Neural progenitor cell (in vitro differentiated cells): Measurements from ENCODE around the gene OR10J1.

Experiments
- CTCF ChIP-seq: fragments of 200-600 bp; sonication (generic); IDR thresholded peaks from 2 replicates; pipeline ENCODE4 v1.5.1; 2017; ENCODE audit warnings: antibody characterized with exemption, mild to moderate bottlenecking
- EZH2 ChIP-seq: fragments of 200-600 bp; sonication (generic); IDR thresholded peaks from 2 replicates; pipeline ENCODE4 v1.6.1; 2017; ENCODE audit warnings: antibody characterized with exemption, mild to moderate bottlenecking, moderate library complexity
- EZH2phosphoT487 ChIP-seq: fragments of 200-600 bp; sonication (generic); IDR thresholded peaks from 2 replicates; pipeline ENCODE4 v1.6.1; 2017; ENCODE audit warnings: antibody characterized with exemption

GRCh38 chr1:159431904-159432303, 7.6 kb upstream of the OR10J1 start, which contains the start of gene OR10J4:
- TF ChIP-seq CTCF (no peak), EZH2 (no peak), EZH2phosphoT487 (no peak)
